ENCODE results near the gene FZR1. TPM values are rescaled to one million over a fixed set of nuclear protein-coding genes. Genes with fewer than 3 reads are reported as not detected.

Gene FZR1
- total RNA-seq, 2 experiments from 2014 or later = 39.9 to 40.9 TPM

DNA sequence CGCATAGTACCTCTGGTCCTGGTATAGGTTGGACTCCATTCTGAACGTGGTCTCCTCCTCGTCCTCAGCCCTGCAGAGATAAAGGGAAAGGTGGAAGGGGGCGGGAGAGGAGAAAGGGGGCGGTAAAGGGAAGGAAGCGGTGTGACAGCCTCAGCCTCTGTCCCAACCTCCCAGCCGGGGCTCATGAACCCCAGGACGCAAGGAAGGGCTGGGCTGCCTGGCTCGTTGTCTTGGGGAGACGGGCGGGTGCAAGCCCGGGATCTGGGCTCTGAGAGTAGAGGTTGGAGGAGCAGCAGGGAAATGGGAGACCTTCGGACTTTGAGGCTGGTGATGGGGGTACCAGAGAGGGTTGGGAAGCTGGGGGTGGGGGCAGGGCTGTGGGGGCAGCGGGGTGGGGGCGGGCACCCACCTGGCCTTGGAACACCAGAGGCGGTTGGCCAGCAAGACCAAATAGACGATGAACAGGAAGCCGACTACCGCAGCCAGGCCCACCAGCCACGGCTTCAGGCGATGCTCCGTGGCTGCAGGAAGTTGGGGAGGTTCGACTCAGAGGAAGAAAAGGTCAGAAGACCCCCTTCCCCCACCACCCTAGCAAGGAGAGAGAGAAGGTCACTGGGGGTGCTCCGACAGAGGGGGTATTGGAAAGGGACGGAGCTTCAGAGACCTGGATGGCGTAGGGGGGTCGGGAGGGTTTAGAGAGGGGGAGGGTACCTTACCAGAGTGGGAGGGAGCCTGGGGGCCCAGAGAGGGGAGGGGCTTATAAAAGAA, 27.5 kb upstream of the FZR1 start:
- H3K36me3 Mint-ChIP-seq (ENCODE audit: low read depth) = no peaks in the 10 kb centered on the region
- ATAC-seq (peak; percentile 19), DNase-seq (peak; percentile 52)

DNA sequence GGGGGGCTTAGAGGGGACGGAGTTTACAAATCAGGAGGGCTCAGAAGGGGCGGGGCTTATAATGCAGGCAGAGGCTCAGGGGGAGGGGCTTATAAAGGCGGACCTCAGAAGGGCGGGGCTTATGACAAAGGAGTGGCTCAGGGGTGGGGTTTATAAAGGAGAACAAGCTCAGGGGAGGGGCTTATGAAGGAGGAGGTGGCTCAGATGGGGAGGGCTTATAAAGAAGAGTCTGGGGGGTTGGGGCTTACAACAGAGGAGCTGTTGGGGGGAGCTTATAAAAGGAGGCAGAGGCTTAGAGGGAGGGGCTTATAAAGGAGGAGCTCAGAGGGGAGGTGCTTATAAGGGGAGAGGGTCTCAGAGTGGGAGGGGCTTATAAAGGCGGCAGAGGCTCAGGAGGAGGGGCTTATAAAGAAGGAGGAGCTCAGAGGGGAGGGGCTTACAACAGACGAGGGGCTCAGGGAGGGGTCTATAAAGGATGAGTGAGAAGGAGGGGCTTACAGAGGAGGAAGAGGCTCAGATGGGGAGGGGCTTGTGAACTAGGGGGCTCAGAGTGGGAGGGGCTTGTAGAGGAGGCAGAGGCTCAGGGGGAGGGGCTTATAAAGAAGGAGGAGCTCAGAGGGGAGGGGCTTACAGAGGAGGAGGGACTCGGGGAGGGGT, 26.8 kb upstream of the FZR1 start:
- intact Hi-C loops (cut with micrococcal nuclease) = no loop called here
- Mint-ChIP-seq H3K27ac (no peak overlapping the region), H3K4me3 (no peak overlapping the region), H3K9me3 (no peaks in the 10 kb centered on the region), H3K4me1 (ENCODE audit: low read depth) (peaks cover 16% of the 10 kb centered on the region), H3K36me3 (ENCODE audit: low read depth) (no peaks in the 10 kb centered on the region), H3K27me3 (no peaks in the 10 kb centered on the region)
- ChIA-PET POLR2A (interaction anchor here (0.6 to 1.6 kb wide), 5 partner anchors 15 to 290 kb away, joined by 3 to 6 read pairs (median 3); partner anchors contain the start of gene DOHH), CTCF (interaction anchor here (0.7 to 1.9 kb wide), 7 partner anchors 8 to 175 kb away, joined by 3 to 11 read pairs (median 4); partner anchors contain the start of gene DOHH)
- TF ChIP-seq, protein P1, sequence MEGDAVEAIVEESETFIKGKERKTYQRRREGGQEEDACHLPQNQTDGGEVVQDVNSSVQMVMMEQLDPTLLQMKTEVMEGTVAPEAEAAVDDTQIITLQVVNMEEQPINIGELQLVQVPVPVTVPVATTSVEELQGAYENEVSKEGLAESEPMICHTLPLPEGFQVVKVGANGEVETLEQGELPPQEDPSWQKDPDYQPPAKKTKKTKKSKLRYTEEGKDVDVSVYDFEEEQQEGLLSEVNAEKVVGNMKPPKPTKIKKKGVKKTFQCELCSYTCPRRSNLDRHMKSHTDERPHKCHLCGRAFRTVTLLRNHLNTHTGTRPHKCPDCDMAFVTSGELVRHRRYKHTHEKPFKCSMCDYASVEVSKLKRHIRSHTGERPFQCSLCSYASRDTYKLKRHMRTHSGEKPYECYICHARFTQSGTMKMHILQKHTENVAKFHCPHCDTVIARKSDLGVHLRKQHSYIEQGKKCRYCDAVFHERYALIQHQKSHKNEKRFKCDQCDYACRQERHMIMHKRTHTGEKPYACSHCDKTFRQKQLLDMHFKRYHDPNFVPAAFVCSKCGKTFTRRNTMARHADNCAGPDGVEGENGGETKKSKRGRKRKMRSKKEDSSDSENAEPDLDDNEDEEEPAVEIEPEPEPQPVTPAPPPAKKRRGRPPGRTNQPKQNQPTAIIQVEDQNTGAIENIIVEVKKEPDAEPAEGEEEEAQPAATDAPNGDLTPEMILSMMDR (IDR thresholded peaks at IDR 0.05) = no peak
- ATAC-seq (peak; percentile 87), DNase-seq (peak; percentile 84)

More for the DNA sequence above, 27.5 kb upstream of the FZR1 start:
- CTCF ChIA-PET = interaction anchor here (1.0 to 1.9 kb wide), 6 partner anchors 8 to 174 kb away, joined by 3 to 11 read pairs (median 4); no protein-coding TSS in a partner anchor
- TF ChIP-seq, protein P1 (IDR thresholded peaks at IDR 0.05) = no peak
- POLR2A ChIA-PET = interaction anchor here (0.6 to 1.6 kb wide), 4 partner anchors 16 to 289 kb away, joined by 3 to 6 read pairs (median 3); no protein-coding TSS in a partner anchor
- Mint-ChIP-seq H3K4me3 (peak overlapping the region; percentile 47), H3K27ac (peak overlapping the region; percentile 69), H3K4me1 (ENCODE audit: low read depth) (peaks cover 16% of the 10 kb centered on the region), H3K27me3 (no peaks in the 10 kb centered on the region), H3K9me3 (no peaks in the 10 kb centered on the region)
- intact Hi-C loops (cut with micrococcal nuclease) = no loop called here

DNA sequence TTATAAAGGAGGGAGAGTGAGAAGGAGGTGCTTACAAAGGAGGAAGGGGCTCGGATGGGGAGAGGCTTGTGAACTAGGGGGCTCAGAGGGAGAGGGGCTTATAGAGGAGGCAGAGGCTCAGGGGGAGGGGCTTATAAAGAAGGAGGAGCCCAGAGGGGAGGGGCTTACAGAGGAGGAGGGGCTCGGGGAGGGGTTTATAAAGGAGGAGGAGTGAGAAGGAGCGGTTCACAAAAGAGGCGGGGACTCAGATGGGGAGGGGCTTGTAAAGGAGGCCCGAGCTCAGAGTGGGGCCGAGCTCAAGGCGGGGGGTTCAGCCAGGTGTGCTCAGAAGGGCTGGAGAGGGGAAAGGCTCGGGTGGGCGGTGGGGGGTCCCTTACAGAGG, 26.3 kb upstream of the FZR1 start:
- ATAC-seq = peak; percentile 59
- H3K4me3 Mint-ChIP-seq = no peak overlapping the region

DNA sequence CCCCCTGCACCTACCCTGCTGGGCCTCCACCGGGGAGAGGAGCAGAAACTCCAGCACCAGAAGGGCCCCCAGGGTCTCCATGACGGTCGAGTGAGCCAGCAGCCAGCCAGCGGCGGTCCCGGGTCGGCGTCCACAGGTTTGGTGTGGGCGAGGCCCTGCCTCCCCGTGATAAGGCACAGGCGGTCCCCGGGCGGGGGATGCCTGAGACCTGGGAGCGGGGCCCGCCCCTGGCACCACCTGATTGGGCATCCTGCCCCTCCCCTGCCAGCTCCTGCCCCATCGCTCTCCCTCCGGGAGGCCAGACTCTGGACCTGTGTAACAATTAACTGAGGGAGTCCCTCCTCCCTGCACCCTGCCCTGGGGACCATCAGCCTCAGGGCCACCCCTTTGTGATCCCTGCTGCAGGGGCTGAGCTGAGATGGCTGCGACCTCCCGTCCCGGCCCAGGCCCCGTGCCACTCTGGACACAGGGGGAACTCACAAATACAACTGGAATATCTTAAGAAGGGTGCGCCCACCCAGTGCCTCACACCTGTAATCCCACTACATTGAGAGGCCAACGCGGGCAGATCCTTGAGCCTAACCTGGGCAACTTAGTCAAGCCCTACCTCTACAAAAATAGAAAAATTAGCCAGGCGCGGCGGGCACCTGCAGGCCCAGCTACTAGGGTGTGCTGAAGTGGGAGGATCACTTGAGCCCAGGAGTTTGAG, 25.6 kb upstream of the FZR1 start, which contains the start of gene SMIM24:
SMIM24 (minus strand) TSS at position 143 of the 709 bp plus-strand sequence; CDS start at position 81, 62 bp downstream.
- intact Hi-C loops (cut with micrococcal nuclease) = no loop called here

More for the DNA sequence above, 26.3 kb upstream of the FZR1 start:
- Mint-ChIP-seq H3K36me3 (ENCODE audit: low read depth) (no peaks in the 10 kb centered on the region), H3K27ac (no peak overlapping the region), H3K4me1 (ENCODE audit: low read depth) (peaks cover 16% of the 10 kb centered on the region), H3K9me3 (no peaks in the 10 kb centered on the region), H3K27me3 (no peaks in the 10 kb centered on the region)
- TF ChIP-seq, protein P1 (IDR thresholded peaks at IDR 0.05) = no peak
- DNase-seq = peak; percentile 62
- CTCF ChIA-PET = interaction anchor here (0.7 to 1.9 kb wide), 7 partner anchors 8 to 175 kb away, joined by 3 to 11 read pairs (median 4); partner anchors contain the start of gene DOHH
- intact Hi-C loops (cut with micrococcal nuclease) = no loop called here
- POLR2A ChIA-PET = interaction anchor here (0.9 to 1.6 kb wide), 4 partner anchors 14 to 290 kb away, joined by 3 to 6 read pairs (median 3); partner anchors contain the start of gene DOHH

More for the DNA sequence above, 25.6 kb upstream of the FZR1 start, which contains the start of gene SMIM24:
- no peaks in the 10 kb centered on the region for H3K27me3 Mint-ChIP-seq
- H3K4me1 Mint-ChIP-seq (ENCODE audit: low read depth) = peaks cover 16% of the 10 kb centered on the region
- TF ChIP-seq, protein P1 (IDR thresholded peaks at IDR 0.05) = no peak
- no peaks in the 10 kb centered on the region for H3K9me3 Mint-ChIP-seq
- no peaks in the 10 kb centered on the region for H3K36me3 Mint-ChIP-seq (ENCODE audit: low read depth)
- DNase-seq (no peak), ATAC-seq (no peak)
- H3K4me3 Mint-ChIP-seq = no peak within 1 kb of the TSS
- H3K27ac Mint-ChIP-seq = no peak within 1 kb of the TSS
- POLR2A ChIA-PET = interaction anchor here (1.5 to 1.6 kb wide), 2 partner anchors 14 to 142 kb away, joined by 3 to 6 read pairs; no protein-coding TSS in a partner anchor
- CTCF ChIA-PET = interaction anchor here (1.9 to 4.3 kb wide), 3 partner anchors 8 to 176 kb away, joined by 11 to 18 read pairs (median 16); no protein-coding TSS in a partner anchor
